ENCODE data around the gene TRAM2.

The TRAM2 gene

DNA sequence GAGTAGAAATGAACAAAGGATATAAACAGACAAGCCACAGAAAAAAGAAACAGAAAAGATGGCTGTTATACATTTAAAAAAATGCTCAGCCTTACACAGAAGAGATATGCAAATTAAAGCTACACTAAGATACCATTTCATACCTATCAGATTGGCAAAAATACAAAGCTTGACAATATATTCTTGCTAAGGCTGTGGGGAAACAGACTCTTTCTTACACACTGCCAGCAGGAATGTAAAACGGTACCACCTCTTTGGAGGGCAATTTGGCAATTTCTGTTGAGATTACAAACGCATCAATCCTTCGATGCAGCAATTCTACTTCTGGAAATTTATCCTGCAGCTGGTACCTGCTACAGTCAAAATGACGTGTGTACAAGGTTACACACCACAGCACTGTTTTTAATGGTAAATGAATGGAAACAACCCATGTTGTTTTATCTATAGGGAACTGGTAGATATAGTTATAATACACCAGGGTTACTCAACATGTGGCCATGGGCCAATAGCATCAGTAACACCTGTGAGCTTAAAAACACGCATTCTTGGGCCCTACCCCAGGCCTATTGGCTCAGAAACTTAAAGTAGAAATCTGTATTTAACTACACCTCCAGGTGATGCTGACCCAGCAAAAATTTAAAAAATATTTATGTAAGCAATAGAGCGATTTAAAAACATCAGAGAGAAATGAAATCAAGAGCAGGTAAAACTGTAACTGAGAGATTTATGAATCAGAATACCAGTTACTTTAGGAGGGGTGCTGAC is 53.3 kb downstream of the TRAM2 start:
- DNase-seq = no peak

DNA sequence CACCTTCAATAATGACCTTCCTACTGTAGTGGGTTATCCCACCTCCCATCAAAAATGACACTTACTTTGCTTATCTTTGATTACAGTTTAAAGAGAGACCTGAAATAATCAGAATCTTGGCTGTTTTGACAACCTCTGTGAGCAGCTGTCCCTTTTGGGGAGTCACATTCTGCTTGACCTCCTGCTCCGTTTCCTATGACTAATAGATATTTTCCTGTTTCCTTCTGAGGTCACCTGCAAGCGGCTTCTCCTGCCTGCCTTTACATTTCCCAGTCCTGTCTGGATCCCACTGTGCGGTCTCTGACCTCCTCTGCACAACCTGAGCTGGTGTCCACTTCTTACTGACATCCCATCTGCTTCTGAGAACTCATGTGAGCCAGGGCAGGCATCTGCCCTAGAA is 54.2 kb downstream of the TRAM2 start:
- no peak for DNase-seq

DNA sequence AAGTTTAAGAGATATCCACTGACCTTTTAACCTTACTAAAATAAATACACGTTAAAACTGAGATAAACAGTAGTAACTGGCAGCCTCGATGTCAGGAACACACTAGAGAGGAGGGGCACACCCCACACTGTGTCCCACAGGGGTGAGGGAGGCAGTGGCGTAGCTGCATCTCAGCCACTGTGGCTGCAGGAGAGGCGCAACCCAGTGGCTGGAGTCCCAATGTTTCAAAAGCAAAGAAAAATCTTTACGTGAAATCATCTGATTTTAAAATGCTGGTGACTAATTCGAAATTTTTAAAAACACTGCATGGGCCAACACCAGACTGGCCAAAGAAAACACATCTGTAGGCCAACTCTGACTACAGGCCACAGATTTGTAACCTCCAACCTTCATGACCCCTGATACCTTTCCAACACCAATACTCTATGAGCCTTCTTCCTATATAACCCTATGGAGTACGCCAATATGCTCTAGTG is 54.7 kb downstream of the TRAM2 start:
- DNase-seq = no peak

DNA sequence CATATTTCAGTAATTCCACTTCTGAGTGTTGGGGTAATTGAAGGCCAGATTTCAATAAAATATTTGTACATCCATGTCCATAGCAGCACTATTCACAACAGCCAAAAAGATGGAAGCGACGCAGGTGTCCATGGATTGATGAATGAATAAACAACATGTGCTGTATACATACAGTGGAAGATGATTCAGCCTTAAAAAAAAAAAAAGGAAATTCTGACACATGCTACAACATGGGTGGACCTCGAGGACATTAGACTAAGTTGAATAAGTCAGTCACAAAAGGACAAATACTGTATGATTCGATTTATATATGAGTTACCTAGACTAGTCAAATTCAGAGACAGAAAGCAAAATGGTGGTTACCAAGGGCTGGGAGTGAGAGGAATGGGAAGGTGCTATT is 57.2 kb downstream of the TRAM2 start:
- no peak for DNase-seq

DNA sequence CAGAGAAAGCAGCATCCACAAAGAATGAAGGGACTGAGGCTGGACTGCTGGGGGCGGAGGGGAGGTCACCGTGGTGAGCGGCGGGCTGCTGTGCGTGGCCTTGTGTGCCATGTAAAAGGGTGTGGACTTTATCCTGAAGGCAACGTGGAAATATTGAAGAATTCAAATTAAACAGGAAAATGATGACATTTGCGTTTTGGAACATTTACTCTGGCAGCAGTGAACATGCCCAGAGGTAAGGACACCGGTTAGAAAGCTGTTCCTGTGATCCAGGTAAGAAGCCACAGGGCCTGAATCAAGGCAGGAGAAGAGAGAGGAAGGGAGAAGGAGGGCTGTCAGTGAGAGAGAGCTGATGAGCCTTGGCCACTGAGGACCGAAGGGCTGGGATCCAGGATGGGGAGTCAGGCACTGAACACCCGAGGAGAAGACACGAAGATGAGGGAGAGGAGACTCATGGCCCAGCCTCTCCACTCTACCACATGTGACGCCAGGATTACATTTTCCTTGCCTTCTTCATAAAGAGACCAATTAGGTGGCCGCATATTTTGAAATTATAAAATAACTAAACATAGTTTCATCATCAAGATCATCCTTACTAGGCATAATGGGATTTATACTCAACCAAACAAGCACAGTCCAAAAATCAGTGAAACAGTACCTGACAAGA is 58.4 kb downstream of the TRAM2 start:
- no peak for DNase-seq

DNA sequence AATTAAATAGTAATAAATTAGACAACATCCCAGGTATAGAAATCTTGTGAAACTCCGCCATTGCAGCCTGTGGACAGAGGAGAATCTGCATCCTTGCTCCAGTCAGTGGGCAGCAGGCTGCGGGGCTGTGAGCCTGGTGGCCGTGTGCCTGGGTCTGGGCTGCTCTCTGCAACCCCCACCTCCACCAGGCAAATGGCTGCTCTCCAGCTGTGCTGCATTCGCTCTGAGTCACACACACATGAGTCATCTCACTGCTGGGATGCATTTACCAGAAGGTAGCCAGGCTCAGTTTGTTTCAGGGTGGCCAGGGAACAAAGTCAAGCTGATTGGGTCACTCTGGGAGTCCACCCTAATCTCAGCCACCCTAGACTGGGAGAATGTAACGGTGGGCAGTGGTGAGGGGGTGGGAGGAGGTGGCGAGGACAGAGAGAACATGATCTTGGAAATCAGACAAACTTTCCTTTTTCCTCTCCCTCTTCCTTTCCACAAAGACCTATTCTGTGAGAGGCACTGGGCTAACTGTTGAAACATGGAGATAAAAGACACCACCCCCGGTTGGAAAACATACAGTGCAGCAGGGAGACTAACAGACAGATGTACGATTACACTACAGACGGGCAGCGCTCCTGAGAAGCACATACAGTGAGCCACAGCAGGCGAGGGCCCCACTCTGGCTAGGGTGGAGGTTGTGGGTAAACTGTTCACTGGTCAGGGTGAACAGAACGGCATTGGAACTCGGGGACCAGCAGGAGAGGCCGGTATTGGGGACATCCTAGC is 59.2 kb downstream of the TRAM2 start:
- no peak for DNase-seq

DNA sequence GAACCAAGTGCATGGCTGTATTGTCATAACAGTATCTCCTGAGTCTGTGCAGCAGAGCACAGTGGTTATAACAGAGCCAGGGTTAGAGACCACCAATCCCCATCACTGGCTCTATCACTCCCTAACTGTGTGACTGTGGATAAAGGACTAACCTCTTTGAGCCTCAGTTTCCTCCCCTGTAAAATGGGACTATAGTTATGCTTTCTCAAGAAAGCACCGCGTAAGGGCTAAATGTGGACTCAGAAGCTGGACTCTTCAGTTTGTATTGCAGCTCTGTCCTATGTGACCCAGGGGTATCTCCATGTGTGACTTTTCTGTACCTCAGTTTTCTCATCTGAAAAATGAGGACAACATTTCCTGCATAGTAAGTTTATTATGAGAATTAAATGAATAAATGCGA is 59.9 kb downstream of the TRAM2 start:
- no peak for DNase-seq

DNA sequence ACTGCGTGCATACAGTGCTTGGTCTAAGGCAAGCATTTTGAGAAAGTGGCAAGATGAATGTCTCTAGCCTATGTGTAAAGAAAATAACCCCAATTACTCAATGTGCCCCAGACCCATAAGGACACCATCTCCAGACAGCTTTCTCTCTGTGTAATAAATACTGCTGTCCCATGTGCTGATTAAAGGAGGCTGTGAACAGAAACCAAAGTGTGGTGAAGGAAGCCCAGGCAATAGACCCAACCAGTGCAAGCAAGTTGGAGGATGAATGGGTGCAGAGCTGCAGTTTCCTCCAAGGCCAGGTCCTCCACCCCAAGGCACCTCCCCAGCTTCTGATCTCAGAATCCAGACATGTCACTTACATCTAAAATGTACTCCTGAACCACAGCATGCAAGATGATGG is 60.6 kb downstream of the TRAM2 start:
- no peak for DNase-seq

DNA sequence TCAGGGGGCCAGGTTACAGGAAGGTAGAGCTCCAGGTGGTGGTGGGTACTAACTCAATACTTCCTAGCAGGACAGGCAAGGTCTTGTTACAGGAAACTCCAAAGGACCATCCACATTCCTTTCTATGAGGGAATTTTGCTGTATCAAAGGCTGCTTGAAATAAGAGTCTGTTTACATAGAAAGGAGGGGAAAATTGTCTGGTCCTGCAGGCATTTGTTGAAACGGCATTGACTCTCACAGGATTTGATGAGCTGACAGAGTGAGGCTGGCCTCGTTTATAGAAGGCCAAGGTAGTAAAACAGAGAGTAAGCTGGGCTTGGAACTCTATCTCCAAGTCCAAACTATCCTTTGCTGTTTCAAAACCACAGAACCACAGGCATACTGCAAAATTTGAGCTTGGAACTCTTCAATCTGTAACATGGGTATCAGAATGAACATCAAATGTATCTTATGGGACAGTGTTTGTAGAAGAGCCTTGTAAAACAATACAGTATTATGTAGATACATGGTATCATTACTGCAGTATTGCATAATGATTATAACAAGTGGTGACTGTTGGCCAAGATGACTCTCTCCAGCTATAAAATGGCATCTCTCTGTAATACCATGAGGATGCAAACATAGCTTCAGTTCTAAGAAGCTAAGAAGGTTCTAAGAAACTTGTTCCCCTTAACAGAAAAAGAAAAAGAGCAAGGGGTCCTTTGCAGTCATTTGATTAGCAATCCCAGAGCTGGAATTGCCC is 61.5 kb downstream of the TRAM2 start:
- no peak for DNase-seq

DNA sequence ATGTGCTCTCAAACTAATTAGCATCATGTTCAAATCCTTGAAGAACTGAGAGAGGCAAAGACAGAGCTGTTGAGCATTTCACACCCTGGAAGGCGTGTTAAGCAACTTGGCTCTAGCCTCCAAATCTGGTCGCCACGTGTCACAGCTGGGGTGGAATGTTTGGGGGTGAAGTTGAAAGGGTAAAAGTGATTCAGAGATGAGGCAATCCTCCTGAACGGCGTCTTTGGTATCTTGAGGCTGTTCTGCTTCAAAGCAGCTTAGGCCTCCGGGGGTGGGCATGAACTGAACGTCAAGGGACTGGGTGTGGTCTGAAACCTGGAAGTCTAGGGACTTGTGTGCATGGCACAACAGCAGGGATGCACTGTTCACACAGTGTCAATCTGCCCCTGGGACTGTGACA is 62.3 kb downstream of the TRAM2 start:
- DNase-seq = no peak

DNA sequence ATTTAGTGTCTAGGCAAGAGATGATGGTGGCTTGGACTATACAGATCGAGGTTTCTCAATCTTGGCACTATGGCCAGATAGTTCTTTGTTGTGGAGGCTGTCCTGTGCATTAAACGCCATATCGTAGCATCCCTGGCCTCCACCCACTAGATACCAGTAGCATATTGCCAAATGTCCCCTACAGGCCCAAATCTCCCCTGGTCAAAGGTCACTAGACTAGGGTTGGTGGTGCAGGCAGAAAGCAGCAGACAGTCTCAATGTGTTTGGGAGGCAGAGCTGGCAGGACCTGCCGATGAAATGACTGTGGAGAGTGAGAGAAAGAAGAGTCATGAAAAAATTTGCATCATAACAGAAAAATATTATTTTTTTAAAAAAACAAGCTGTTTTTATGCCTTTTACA is 63.0 kb downstream of the TRAM2 start:
- DNase-seq = no peak

DNA sequence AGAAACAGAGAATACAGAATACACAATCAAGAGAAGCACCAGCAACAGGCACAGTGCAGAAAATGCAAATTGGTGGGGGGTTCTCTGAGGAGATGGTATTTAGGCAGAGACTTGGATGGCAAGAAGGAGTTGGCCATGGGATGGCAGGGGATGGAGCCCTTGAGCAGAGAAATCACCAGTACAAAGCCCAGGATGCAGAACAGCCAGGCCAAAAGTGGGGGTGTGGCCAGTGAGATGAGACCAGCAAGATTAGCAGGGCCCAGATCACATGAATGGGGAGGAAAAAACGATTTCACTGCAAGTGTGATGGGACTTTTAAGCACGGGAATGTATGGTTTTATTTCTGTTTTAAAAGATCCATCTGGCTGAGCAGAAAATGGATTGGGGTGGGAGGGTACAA is 63.4 kb downstream of the TRAM2 start:
- no peak for DNase-seq

DNA sequence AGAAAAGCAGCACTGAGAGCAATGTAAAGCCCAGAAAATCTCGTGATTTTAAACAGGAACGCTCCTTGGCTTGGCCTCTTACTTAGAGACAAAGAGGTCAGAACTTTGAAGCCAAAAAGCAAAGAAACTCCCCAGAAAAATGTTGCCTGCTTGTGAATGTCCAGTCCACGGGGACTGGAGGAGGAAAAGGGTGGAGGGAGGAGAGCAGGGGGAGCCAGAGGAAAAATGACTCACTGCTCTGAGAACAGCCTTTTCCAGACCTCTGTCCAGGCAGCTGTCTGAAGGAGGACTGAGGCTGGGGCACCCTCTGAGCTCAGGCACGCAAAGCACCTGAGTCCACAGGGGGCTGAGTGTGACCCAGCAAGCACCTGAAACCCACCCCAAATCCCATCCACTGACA is 64.7 kb downstream of the TRAM2 start:
- no peak for DNase-seq

DNA sequence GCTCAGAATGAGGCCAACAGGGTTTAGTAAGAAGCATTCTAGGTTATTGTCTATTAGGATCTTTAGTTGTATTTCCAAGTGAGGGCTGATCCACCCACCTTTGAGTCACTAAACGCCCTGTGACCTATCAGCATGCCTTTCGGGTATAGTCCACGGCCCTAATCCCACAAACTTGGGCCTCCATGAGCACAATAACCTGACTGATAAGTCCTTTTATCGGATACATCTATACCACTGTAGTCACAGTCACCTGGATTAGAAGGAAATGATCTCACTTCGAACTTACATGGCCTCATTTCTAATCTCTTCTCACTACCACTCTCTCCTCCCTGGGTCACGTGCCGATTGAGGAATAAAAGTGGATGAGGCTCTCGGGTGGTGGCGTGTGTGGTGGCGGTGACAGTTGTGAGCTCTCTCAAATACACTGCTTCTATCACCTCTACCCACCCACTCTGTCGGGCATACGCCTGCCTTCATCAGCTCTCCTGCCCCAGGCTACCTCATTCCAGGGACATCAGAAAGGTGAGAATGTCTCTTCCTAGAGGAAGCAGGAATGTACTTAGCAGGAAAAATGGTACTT is 65.2 kb downstream of the TRAM2 start:
- DNase-seq = no peak

DNA sequence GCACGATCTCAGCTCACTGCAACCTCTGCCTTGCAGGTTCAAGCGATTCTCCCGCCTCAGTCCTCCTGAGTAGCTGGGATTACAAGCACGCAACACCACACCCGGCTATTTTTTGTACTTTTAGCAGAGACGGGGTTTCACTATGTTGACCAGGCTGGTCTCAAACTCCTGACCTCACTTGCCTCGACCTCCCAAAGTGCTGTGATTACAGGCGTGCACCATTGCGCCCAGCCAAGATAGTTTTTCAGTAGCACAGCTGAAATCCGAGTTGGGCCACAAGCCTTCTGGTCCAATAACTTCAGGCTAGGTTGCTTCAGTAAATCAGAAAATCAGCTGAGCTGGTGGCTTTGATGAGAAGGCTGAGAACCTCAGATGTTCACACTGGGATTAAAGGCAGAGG is 65.7 kb downstream of the TRAM2 start:
- no peak for DNase-seq

DNA sequence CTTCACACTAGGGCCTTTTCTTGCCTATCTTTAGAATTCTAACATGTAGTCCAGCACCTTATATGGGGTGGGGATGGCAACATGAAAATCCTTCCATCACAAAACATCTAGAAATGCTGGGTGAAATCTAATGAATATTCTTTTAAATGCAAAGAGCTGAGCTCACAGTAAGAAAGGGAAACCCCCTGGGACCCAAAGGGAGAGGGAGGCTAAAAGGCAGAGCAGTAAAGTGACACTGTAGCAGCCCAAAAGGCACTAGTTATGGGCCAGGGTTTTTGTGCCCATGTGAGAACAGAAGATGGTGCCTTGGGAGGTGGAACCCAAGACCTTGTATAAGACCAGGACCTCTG is 66.7 kb downstream of the TRAM2 start:
- DNase-seq = no peak

DNA sequence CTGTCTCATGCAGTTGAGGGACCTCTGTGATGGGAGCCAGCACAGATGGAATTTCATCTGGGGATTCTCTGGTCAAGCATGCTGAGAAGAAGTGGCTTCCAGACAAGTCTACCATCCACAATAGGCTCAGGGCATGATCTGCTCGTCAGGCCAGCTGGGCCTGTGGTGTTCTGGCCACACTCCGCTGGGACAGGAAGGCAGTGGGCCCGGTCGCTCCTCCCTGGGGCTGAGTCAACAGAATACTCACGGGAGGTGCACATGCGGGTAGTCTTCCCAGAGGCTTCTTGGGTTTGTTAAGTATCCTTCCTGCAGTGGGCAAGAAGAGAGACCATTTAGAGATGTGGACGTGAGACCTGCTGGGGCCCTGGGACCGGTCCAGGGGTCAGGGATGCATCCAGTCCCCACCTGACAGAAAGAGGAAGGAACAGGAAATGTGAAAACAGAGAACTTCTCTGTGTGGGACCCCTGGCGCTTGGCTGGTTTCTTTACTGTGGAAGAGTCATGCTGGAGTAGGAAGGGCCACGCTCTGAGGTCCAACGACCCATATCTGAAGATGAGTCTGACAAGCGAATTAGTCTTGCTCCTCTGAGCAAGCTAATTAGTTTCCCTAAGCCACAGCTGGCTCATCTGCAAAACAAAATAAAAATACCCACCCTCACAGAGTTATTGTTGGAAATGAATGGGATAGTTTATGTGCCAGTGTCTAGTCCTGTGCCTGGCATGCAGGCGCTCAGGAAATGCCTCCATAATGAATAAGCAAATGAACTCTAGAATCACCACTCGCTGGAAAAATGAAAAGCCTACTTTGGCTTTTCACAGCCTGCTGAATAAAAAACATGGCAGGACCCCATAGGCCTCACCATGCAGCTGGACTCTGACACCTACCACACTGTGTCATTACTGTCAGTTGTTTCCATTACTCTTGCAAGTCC is 67.3 kb downstream of the TRAM2 start:
- DNase-seq = no peak

DNA sequence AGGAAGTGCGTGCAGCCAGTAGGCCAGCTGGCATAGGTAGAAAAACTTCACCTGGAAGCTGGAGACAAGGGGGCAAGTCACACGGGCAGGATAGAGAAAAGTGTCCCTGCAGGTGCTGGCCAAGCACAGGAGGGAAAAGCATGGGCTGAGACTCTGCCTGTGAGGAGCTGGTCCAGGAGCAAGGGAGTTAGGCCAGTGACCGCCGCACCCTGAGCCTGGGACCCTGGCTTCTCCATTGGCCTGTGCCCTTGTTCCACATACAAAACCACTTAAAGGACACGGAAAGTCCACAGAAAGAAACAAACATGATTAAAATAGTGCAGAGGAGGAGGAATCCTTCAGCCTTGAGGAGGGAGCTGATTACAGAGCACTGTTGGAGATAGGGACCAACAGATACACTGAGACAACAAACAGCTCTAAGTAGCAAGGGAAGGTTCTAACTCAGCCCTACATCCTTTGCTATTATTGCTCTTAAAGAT is 68.6 kb downstream of the TRAM2 start:
- no peak for DNase-seq

DNA sequence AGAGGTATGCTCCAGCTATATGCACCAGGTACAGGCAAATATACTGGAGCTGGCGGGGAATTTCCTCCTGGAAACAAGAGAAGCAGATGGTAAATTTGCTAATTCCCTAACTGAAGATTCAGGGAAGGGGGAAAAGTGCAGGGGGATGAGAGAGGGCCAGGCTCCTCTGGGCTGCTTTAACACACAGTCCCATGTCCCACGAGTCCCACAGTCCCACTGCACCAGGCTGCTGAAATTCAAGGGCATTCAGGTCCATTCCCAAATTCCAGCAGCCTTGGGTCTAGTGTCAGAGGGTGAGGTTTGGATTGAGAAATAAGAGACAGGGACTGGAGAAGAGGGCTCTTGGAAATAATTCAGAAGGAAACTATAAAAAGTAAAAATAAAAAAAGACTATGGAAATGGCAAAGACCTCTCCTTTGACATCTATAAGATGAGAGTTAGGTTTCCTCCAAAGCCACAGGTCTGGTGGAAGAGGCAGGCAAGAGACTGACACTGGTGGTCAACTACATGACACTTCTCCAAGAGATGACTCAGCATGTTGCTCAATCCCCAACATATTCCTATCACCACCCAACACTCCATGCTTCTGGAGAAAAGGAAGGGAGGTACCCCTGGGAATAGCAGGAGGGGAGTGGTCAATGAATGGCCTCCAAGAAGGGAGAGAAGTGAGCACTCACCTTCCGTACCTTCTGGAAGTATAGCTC is 69.2 kb downstream of the TRAM2 start:
- DNase-seq = no peak

DNA sequence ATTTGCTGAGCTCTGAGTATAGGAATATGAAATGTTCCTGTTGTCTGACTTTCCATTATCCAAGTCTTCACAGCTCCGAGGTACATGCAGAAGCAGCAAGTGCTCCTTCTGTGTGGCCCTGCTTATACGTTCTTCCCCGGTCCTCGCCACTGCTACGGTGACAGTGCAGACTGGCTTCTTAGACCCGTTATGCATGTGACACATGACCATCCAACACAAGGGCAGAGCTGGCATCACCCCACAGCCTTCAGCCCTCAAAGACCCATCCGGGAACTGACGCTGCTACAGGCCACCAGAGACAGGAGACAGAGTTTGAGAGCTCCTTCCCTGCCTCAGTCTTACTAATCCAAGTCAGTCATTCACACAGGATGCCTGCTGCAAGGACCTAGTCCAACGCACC is 70.4 kb downstream of the TRAM2 start:
- no peak for DNase-seq
